Karpas-422 (cell line): ENCODE data around the gene LRCH4. TPM values are rescaled to one million over a fixed set of nuclear protein-coding genes. Genes with fewer than 3 reads are reported as not detected.
A peak's percentile ranks its signal among the peaks of the same experiment; 100 is the strongest.
"Not testable (repeated sequence)": the region's sequence is repeated elsewhere in the genome, so short reads cannot be mapped to it uniquely, and the experiment has no call there.

Experiments used
- DNase-seq: peaks from one replicate; pipeline ENCODE4 v3.0.0-alpha.2; 2015
- H2AFZ ChIP-seq: fragments of 200-600 bp; sonication (generic); 2 replicates; pipeline ENCODE4 v1.6.1; 2014; ENCODE audit warnings: antibody characterized with exemption, low read length, mixed read lengths
- H3K27ac ChIP-seq: fragments of 200-600 bp; sonication (generic); 2 replicates; pipeline ENCODE4 v1.5.1; 2014; ENCODE audit warnings: mild to moderate bottlenecking, low read length, moderate library complexity
- H3K27me3 ChIP-seq: fragments of 200-600 bp; sonication (generic); 2 replicates; pipeline ENCODE4 v1.6.1; 2014; ENCODE audit warnings: low read length, mixed read lengths
- H3K36me3 ChIP-seq: fragments of 200-600 bp; sonication (generic); 2 replicates; pipeline ENCODE4 v1.6.1; 2014; ENCODE audit warnings: low read length, mixed read lengths; ENCODE audit not compliant: insufficient read depth
- H3K4me1 ChIP-seq: fragments of 200-600 bp; sonication (generic); 2 replicates; pipeline ENCODE4 v1.6.1; 2014; ENCODE audit warnings: mild to moderate bottlenecking, low read length, mixed read lengths
- H3K4me2 ChIP-seq: fragments of 200-600 bp; sonication (generic); 2 replicates; pipeline ENCODE4 v1.6.1; 2014; ENCODE audit warnings: low read length, low read depth, mild to moderate bottlenecking; ENCODE audit not compliant: poor library complexity, severe bottlenecking
- H3K4me3 ChIP-seq: fragments of 200-600 bp; sonication (generic); 2 replicates; pipeline ENCODE4 v1.5.1; 2014; ENCODE audit warnings: mild to moderate bottlenecking, antibody characterized with exemption, low read length, mixed read lengths
- H3K79me2 ChIP-seq: fragments of 200-600 bp; sonication (generic); 2 replicates; pipeline ENCODE4 v1.6.1; 2014; ENCODE audit warnings: mild to moderate bottlenecking, low read length, mixed read lengths
- H3K9ac ChIP-seq: fragments of 200-600 bp; sonication (generic); 2 replicates; pipeline ENCODE4 v1.6.0; 2014; ENCODE audit warnings: low read length
- H3K9me2 ChIP-seq: fragments of 200-600 bp; sonication (generic), shearing (Covaris generic); replicated peaks from 2 replicates; pipeline ENCODE4 v1.6.0; 2014; ENCODE audit warnings: mild to moderate bottlenecking, low read length, moderate library complexity; ENCODE audit not compliant: insufficient read depth
- H3K9me3 ChIP-seq: fragments of 300-700, 200-600 bp; sonication (generic); 2 replicates; pipeline ENCODE4 v1.6.1; 2014; ENCODE audit warnings: low read length, mixed read lengths
- H4K20me1 ChIP-seq: fragments of 200-600 bp; sonication (generic); 2 replicates; pipeline ENCODE4 v1.6.1; 2014; ENCODE audit warnings: mild to moderate bottlenecking, antibody characterized with exemption, low read length, low read depth; ENCODE audit not compliant: insufficient read depth
- total RNA-seq: library from RNA; depleted of rRNA; stranded (reverse); fragments of >200 nt; shearing (Covaris generic); gene quantifications from 2 replicates; pipeline ENCODE4 v1.2.3, GENCODE V29; 2014; ENCODE audit warnings: low replicate concordance

LRCH4 gene
- total RNA-seq, 1 experiment from 2014 or later = 11.9 TPM

- no peak overlapping the region for H2AFZ ChIP-seq
- peak; percentile 78 for DNase-seq
These were observed 16.8 kb downstream of the LRCH4 start for GRCh38 chr7:100568896-100569844.

DNA sequence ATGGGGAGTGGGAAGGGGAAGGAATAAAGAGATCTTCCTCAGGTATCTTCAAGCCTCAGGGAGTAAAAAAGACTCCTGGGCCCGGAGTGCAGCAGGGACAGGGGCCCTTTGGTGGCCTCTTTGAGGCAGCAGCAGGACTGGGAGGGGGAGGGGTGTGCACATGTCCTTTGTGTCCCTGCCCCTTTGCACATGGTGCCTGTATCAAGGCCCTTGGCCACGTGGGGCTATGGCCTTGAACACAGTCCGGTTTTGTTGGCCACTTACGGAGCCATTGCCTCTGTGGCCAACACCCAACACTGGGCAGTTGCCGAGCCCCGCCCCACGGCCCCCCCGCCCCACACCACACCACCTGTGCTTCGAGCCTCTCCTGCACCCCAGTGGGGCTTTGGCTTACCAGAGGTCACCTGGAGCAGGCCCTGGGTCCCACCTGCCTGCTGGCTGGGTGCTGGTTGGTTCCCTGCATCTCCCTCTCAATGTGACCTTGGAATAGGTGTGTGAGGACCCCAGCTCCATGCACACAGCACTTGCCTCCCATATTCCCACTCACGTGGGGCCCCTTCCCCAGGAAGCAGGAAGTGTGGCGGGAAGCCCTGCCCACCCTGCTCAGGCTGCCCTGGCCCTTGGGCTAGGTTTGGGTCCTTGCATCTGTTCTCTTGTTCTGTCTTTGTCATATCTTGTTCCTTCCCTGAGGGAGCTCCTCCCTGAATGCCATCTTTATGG lies 17.6 kb downstream of the LRCH4 start:
- Histone ChIP-seq H4K20me1 (no peaks in the 10 kb centered on the region), H3K4me2 (peak overlapping the region; percentile 7), H3K79me2 (no peaks in the 10 kb centered on the region), H3K27ac (no peak overlapping the region), H3K9me3 (no peaks in the 10 kb centered on the region), H3K36me3 (no peaks in the 10 kb centered on the region), H3K9me2 (no peaks in the 10 kb centered on the region), H3K27me3 (no peaks in the 10 kb centered on the region), H3K4me1 (peaks cover 34% of the 10 kb centered on the region), H2AFZ (no peak overlapping the region), H3K9ac (no peak overlapping the region), H3K4me3 (no peak overlapping the region)
- peak; percentile 52 for DNase-seq

More at GRCh38 chr7:100568896-100569844, 16.8 kb downstream of the LRCH4 start:
- no peak overlapping the region for H3K27ac ChIP-seq
- no peak overlapping the region for H3K4me3 ChIP-seq
- H3K9me2 ChIP-seq = no peaks in the 10 kb centered on the region
- H3K9ac ChIP-seq = no peak overlapping the region
- H3K79me2 ChIP-seq = no peaks in the 10 kb centered on the region
- H3K4me1 ChIP-seq = peaks cover 34% of the 10 kb centered on the region
- no peaks in the 10 kb centered on the region for H3K9me3 ChIP-seq
- peak overlapping the region; percentile 42 for H3K4me2 ChIP-seq
- H3K36me3 ChIP-seq = no peaks in the 10 kb centered on the region
- H3K27me3 ChIP-seq = no peaks in the 10 kb centered on the region
- no peaks in the 10 kb centered on the region for H4K20me1 ChIP-seq

DNA sequence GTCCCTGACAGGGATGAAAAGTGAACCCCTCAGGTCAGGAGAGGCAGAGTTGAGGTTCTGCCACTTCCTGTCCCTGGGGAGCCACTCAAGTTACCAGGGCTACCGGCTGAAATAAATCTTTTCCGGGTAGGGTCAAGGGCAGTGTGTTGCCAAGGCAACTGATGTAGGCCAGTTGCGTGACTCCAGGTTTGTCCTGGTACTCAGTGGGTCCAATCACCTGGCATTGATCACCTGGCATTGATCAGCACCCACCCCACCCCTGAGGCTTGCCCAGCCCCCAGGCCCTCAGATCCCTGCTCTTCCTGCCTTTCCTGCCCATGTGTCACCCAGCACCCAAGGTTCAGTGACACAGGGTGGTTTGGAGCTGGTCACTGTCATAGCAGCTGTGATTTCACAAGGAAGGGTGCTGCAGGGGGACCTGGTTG lies 18.2 kb downstream of the LRCH4 start:
- Histone ChIP-seq H3K9me2 (no peaks in the 10 kb centered on the region), H3K4me1 (peaks cover 34% of the 10 kb centered on the region), H3K27ac (no peak overlapping the region), H3K27me3 (no peaks in the 10 kb centered on the region), H3K79me2 (no peaks in the 10 kb centered on the region), H3K9ac (peak overlapping the region; percentile 38; the same call in 1 of the 2 replicates), H3K9me3 (no peaks in the 10 kb centered on the region), H4K20me1 (no peaks in the 10 kb centered on the region), H3K36me3 (no peaks in the 10 kb centered on the region), H3K4me3 (no peak overlapping the region), H3K4me2 (peak overlapping the region; percentile 33), H2AFZ (no peak overlapping the region)
- peak; percentile 80 for DNase-seq

DNA sequence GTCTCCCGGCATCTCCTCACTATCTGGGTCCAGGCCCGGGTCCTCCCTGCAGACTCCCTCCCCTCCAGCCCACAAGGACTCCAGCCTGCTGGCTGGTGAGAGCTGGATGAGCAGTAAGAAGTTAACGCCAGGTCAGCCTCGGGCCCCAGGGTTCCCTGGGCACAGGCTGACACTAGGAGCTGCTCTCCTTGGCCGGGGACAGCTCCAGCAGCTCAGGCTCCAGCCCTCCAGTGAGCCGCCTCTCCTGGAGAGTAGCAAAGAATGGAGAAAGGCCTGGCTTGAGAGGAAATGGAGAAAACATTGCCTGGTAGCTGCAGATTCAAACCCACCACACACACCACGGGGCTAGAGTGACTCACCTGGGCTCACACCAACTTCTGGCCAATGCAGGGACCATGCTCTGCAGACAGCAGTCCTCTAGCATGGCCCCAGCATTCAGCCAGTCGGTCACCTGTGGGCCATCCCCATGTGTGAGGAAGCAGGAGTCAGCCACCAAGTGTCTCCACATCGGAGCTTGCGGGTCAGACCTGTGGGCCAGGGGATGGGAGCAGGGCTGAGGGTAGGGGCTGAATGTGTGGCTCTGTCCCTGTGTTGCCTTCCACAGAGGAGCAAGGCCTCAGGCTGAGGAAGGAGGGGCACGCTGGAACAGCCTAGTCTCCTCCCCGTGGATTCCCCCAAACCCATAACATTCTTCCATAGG lies 18.7 kb downstream of the LRCH4 start:
- Histone ChIP-seq H3K27me3 (no peaks in the 10 kb centered on the region), H3K9me2 (no peaks in the 10 kb centered on the region), H3K4me1 (peaks cover 34% of the 10 kb centered on the region), H3K4me3 (no peak overlapping the region), H3K36me3 (no peaks in the 10 kb centered on the region), H3K79me2 (no peaks in the 10 kb centered on the region), H3K27ac (no peak overlapping the region), H2AFZ (no peak overlapping the region), H4K20me1 (no peaks in the 10 kb centered on the region), H3K9me3 (no peaks in the 10 kb centered on the region), H3K9ac (peak overlapping the region; percentile 38; the same call in 1 of the 2 replicates), H3K4me2 (peak overlapping the region; percentile 33)
- no peak for DNase-seq

- no peak for DNase-seq
These were observed 19.9 kb downstream of the LRCH4 start for GRCh38 chr7:100566018-100566531.

GRCh38 chr7:100565133-100565571 lies 20.8 kb downstream of the LRCH4 start:
- H3K9ac ChIP-seq = no peak overlapping the region
- H3K79me2 ChIP-seq = no peaks in the 10 kb centered on the region
- no peak overlapping the region for H3K4me3 ChIP-seq
- H3K4me1 ChIP-seq = peaks cover 24% of the 10 kb centered on the region
- H3K9me2 ChIP-seq = no peaks in the 10 kb centered on the region
- H3K27ac ChIP-seq = no peak overlapping the region
- H3K27me3 ChIP-seq = no peaks in the 10 kb centered on the region
- H3K4me2 ChIP-seq = no peak overlapping the region
- DNase-seq = no peak
- no peak overlapping the region for H2AFZ ChIP-seq
- no peaks in the 10 kb centered on the region for H3K36me3 ChIP-seq
- H3K9me3 ChIP-seq = no peaks in the 10 kb centered on the region
- no peaks in the 10 kb centered on the region for H4K20me1 ChIP-seq

More at GRCh38 chr7:100566018-100566531, 19.9 kb downstream of the LRCH4 start:
- Histone ChIP-seq H4K20me1 (no peaks in the 10 kb centered on the region), H3K27ac (no peak overlapping the region), H3K4me2 (no peak overlapping the region), H3K36me3 (no peaks in the 10 kb centered on the region), H3K9ac (no peak overlapping the region), H3K79me2 (no peaks in the 10 kb centered on the region), H3K4me1 (peaks cover 29% of the 10 kb centered on the region), H3K27me3 (no peaks in the 10 kb centered on the region), H3K9me2 (no peaks in the 10 kb centered on the region), H3K4me3 (no peak overlapping the region), H2AFZ (no peak overlapping the region), H3K9me3 (no peaks in the 10 kb centered on the region)

- H3K9ac ChIP-seq, H3K9me2 ChIP-seq, H4K20me1 ChIP-seq, H3K4me2 ChIP-seq, DNase-seq, H3K36me3 ChIP-seq, H3K27me3 ChIP-seq, H3K79me2 ChIP-seq, H3K27ac ChIP-seq, H2AFZ ChIP-seq, H3K9me3 ChIP-seq, H3K4me3 ChIP-seq: not testable (repeated sequence)
- H3K4me1 ChIP-seq = peaks cover 17% of the 10 kb centered on the region
These were observed 21.5 kb downstream of the LRCH4 start for GRCh38 chr7:100564405-100564804.
